HepG2 (cell line): ENCODE measurements around the gene CLDN10. TPM values are rescaled to one million over a fixed set of nuclear protein-coding genes. Genes with fewer than 3 reads are reported as not detected.

Source experiments
- ATAC-seq: fragments of 200-7000 bp; cut with Tn5 transposase; 3 replicates; pipeline ENCODE4 v1.9.1; 2020; ENCODE audit warnings: mild to moderate bottlenecking, moderate library complexity
- BruUV-seq: library from RNA; stranded (reverse); fragments of 400-500 nt; replicated peaks from 2 replicates; lab custom pipeline; 2021; lab: Mats Ljungman, UMichigan
- CTCF ChIA-PET: fragments of 300-600 bp; formaldehyde crosslinking; extraction: SDS; loops from one replicate; lab custom pipeline; 2021; ENCODE audit warnings: low total read pairs, inconsistent platforms, low intra/inter-chr PET ratio; lab: Yijun Ruan, JAX
- POLR2A ChIA-PET: fragments of 350-600 bp; sonication (Branson Sonifier 250); formaldehyde crosslinking; loops from one replicate; lab custom pipeline; 2020; ENCODE audit warnings: antibody characterized with exemption, inconsistent platforms; lab: Yijun Ruan, JAX
- DNase-seq: peaks from one replicate; pipeline ENCODE4 v3.0.0-alpha.2; 2015; ENCODE audit warnings: low spot score
- FAIRE-seq: peaks from 3 replicates; lab custom pipeline; 2011; peaks lifted over from hg19 to GRCh38; lab: Jason Lieb, UNC
- H2AFZ ChIP-seq: one replicate; pipeline ENCODE4 v1.6.1; 2011; ENCODE audit warnings: low read length, inconsistent platforms
- H3K27ac ChIP-seq: fragments of 300-600 bp; 3 replicates; pipeline ENCODE4 v1.8.0; 2011; ENCODE audit warnings: mixed run types, mild to moderate bottlenecking, mixed read lengths, low read length, inconsistent platforms; ENCODE audit not compliant: insufficient read depth; ENCODE audit errors: extremely low read length
- H3K27me3 ChIP-seq, 2 experiments: fragments of 200-600 bp in 1 of 2; 2 replicates in 1 of 2; 3 replicates in 1 of 2; pipeline versions ENCODE4 v1.6.0 to v1.8.0; 2011; ENCODE audit warnings: low read length in 2 of 2, mild to moderate bottlenecking in 2 of 2, moderate library complexity in 2 of 2, inconsistent platforms in 1 of 2; ENCODE audit not compliant: insufficient read depth in 2 of 2, control insufficient read depth in 1 of 2
- H3K36me3 ChIP-seq, 2 experiments: fragments of 200-600 bp in 1 of 2; replicated peaks in 1 of 2; 2 replicates in 1 of 2; 3 replicates in 1 of 2; pipeline versions ENCODE4 v1.5.1 to v1.8.0; 2011; ENCODE audit warnings: low read length in 2 of 2, inconsistent platforms in 1 of 2; ENCODE audit not compliant: insufficient read depth in 2 of 2, control insufficient read depth in 1 of 2
- H3K4me1 ChIP-seq: 2 replicates; pipeline ENCODE4 v1.5.1; 2012; ENCODE audit warnings: low read length, inconsistent platforms; ENCODE audit not compliant: insufficient read depth
- H3K4me2 ChIP-seq: 2 replicates; pipeline ENCODE4 v1.6.0; 2011; ENCODE audit warnings: low read depth, low read length, inconsistent platforms
- H3K4me3 ChIP-seq, 3 experiments: fragments of 200-600 bp in 1 of 3; sonication (generic), shearing (Covaris generic) in 1 of 3; replicated peaks in 1 of 3; 2 replicates each; pipeline ENCODE4 v1.5.1; 2011 to 2016; ENCODE audit warnings: low read length in 3 of 3, inconsistent platforms in 2 of 3, low read depth in 2 of 3, mild to moderate bottlenecking in 2 of 3, control low read depth in 1 of 3, mixed read lengths in 1 of 3; ENCODE audit not compliant: insufficient read depth in 1 of 3
- H3K79me2 ChIP-seq: one replicate; pipeline ENCODE4 v1.6.1; 2011; ENCODE audit warnings: low read length, inconsistent platforms; ENCODE audit not compliant: insufficient read depth
- H3K9ac ChIP-seq: 2 replicates; pipeline ENCODE4 v1.6.0; 2011; ENCODE audit warnings: mild to moderate bottlenecking, low read depth, low read length, inconsistent platforms; ENCODE audit not compliant: insufficient read depth
- H3K9me3 ChIP-seq: 2 replicates; pipeline ENCODE4 v1.5.1; 2012; ENCODE audit warnings: mild to moderate bottlenecking, low read length
- H4K20me1 ChIP-seq: 2 replicates; pipeline ENCODE4 v1.6.0; 2011; ENCODE audit warnings: inconsistent platforms, mild to moderate bottlenecking, low read length, moderate library complexity; ENCODE audit not compliant: insufficient read depth
- CEBPB ChIP-seq: IDR thresholded peaks from 2 replicates; pipeline ENCODE4 v1.6.1; 2011; ENCODE audit warnings: low read depth, low read length, improper control_type of control experiment, borderline replicate concordance
- CEBPG ChIP-seq: IDR thresholded peaks from 2 replicates; pipeline ENCODE4 v1.6.1; 2016
- FOXA3 ChIP-seq: IDR thresholded peaks from 2 replicates; pipeline ENCODE4 v1.6.1; 2016; ENCODE audit warnings: missing genetic modification reagents, missing compliant biosample characterization
- GABPA ChIP-seq, 2 experiments: IDR thresholded peaks; 2 replicates each; pipeline ENCODE4 v1.6.1; 2011 to 2016; ENCODE audit warnings: low read depth in 2 of 2, low read length in 1 of 2, missing biosample characterization in 1 of 2, missing genetic modification characterization in 1 of 2
- NCOA1 ChIP-seq: sonication (generic); formaldehyde crosslinking; IDR thresholded peaks from 2 replicates; pipeline ENCODE4 v1.9.0; 2021; ENCODE audit warnings: missing genetic modification reagents
- POGZ ChIP-seq: sonication (generic); formaldehyde crosslinking; IDR thresholded peaks from 2 replicates; pipeline ENCODE4 v1.4.0; 2020; ENCODE audit warnings: mild to moderate bottlenecking, missing genetic modification reagents
- SAP130 ChIP-seq: IDR thresholded peaks from 2 replicates; pipeline ENCODE4 v1.6.1; 2016; ENCODE audit warnings: low read depth
- ZC3H13 ChIP-seq: sonication (generic); formaldehyde crosslinking; IDR thresholded peaks from 2 replicates; pipeline ENCODE4 v1.8.1; 2023; ENCODE audit warnings: mild to moderate bottlenecking, missing genetic modification reagents, moderate library complexity
- ZFP1 ChIP-seq: IDR thresholded peaks from 2 replicates; pipeline ENCODE4 v1.6.1; 2016
- ZNF235 ChIP-seq: sonication (generic); formaldehyde crosslinking; IDR thresholded peaks from 2 replicates; pipeline ENCODE4 v1.8.1; 2023; ENCODE audit warnings: mild to moderate bottlenecking, missing genetic modification reagents, borderline replicate concordance
- ZNF30 ChIP-seq: sonication (generic); formaldehyde crosslinking; IDR thresholded peaks from 2 replicates; pipeline ENCODE4 v1.5.0; 2020; ENCODE audit warnings: mild to moderate bottlenecking, missing genetic modification reagents
- ZNF441 ChIP-seq: sonication (generic); formaldehyde crosslinking; IDR thresholded peaks from 2 replicates; pipeline ENCODE4 v1.7.0; 2021; ENCODE audit warnings: missing genetic modification reagents, borderline replicate concordance
- ZNF556 ChIP-seq: sonication (generic); formaldehyde crosslinking; IDR thresholded peaks from 2 replicates; pipeline ENCODE4 v1.4.0; 2020; ENCODE audit warnings: mild to moderate bottlenecking, missing genetic modification reagents, borderline replicate concordance
- ZNF644 ChIP-seq: IDR thresholded peaks from 2 replicates; pipeline ENCODE4 v1.6.1; 2016; ENCODE audit warnings: low read depth
- WGBS: methylation state at CpG from one replicate; pipeline ENCODE4 v1.1.6; 2017; ENCODE audit warnings: low lambda C conversion rate; 5-methylcytosine and 5-hydroxymethylcytosine counted together
- in situ Hi-C: cut with HindIII; loops from 2 replicates; pipeline ENCODE4 v1.10.0; 2017; ENCODE audit warnings: low pct_unique_long_range_greater_than_20kb; ENCODE audit not compliant: extremely low pct_ligation_motif_present
- intact Hi-C: fragments of 100-400 bp; cut with micrococcal nuclease; formaldehyde crosslinking; loops from one replicate; pipeline ENCODE4 v1.10.0; 2022; ENCODE audit not compliant: unreplicated experiment
- polyA plus RNA-seq, 8 experiments: library from polyadenylated mRNA; depleted of rRNA in 3 of 8; stranded (reverse) in 7 of 8; unstranded in 1 of 8; fragments of >200 nt; fragmentation: Illumina TruSeq in 4 of 8; extraction: Trizol in 4 of 8; gene quantifications; 2 replicates each; pipeline versions ENCODE4 v1.2.1 to v1.2.3, GENCODE V29; 2011 to 2016; ENCODE audit warnings: low read depth in 4 of 8, missing spikeins in 1 of 8, mixed read lengths in 1 of 8; ENCODE audit not compliant: insufficient read depth in 1 of 8
- total RNA-seq, 5 experiments: library from RNA; depleted of rRNA; stranded (reverse); fragments of >200 nt; fragmentation: Illumina TruSeq; extraction: Trizol; gene quantifications; 2 replicates each; pipeline ENCODE4 v1.2.3, GENCODE V29; 2016; ENCODE audit warnings: low read depth in 1 of 5
- TF ChIP-seq, protein P1 (sequence below): IDR thresholded peaks from 2 replicates; pipeline ENCODE4 v1.6.1; 2012; ENCODE audit warnings: inconsistent platforms
- TF ChIP-seq, protein P2 (sequence below): sonication (generic); formaldehyde crosslinking; conservative IDR thresholded peaks from 2 replicates; pipeline ENCODE4 v1.4.0; 2020; ENCODE audit warnings: mild to moderate bottlenecking, missing genetic modification reagents, moderate library complexity

Gene CLDN10
- total and polyA plus RNA-seq, 2 of the 13 experiments (the other 11 are each of a cell fraction or from before 2014, with no cell fraction given), result not detected

DNA sequence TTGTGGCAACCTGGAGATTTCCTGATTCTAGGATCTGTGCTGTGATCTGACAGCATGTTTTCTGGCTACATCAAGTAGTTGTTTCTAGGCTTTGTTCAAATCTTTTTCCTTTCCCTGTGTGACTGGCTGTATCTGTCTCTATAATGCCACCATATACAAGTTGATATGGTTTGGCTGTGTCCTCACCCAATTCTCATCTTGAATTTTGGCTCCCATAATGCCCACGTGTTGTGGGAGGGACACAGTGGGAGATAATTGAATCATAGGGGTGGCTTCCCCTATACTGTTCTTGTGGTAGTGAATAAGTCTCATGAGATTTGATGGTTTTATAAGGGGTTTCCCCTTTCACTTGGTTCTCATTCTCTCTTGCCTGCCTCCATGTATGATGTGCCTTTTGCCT, 24.6 kb upstream of the CLDN10 start:
- no peak for FAIRE-seq
- no peak overlapping the region for H3K4me3 ChIP-seq
- no peaks in the 10 kb centered on the region for H3K79me2 ChIP-seq
- H4K20me1 ChIP-seq, result no peaks in the 10 kb centered on the region
- H2AFZ ChIP-seq, result no peak overlapping the region
- no peak for DNase-seq
- H3K9me3 ChIP-seq, result no peaks in the 10 kb centered on the region
- peaks cover 7% of the 10 kb centered on the region; the same call in 1 of the 2 replicates for H3K4me1 ChIP-seq
- no peak overlapping the region for H3K27ac ChIP-seq
- CTCF ChIA-PET, result no interaction called here
- POLR2A ChIA-PET, result no interaction called here
- no peaks in the 10 kb centered on the region for H3K36me3 ChIP-seq
- H3K4me2 ChIP-seq, result no peak overlapping the region
- intact Hi-C loops, result loop anchor here (5.0 kb wide), 1 partner anchor 1929 kb away; no protein-coding TSS in a partner anchor
- in situ Hi-C loops, result no loop called here
- H3K9ac ChIP-seq, result no peak overlapping the region
- H3K27me3 ChIP-seq, result no peaks in the 10 kb centered on the region; a peak in 1 of 5 replicates
- no peak for TF ChIP-seq ZNF556
- no peak for TF ChIP-seq ZNF441 (CRISPR knock-in tag)
- TF ChIP-seq, protein P1, sequence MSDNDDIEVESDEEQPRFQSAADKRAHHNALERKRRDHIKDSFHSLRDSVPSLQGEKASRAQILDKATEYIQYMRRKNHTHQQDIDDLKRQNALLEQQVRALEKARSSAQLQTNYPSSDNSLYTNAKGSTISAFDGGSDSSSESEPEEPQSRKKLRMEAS, result no peak
- TF ChIP-seq, all 625 proteins: peak for 0
- BruUV-seq, result no TSS peak
- ATAC-seq, result no peak
- 15% methylated on average over 1 of the region's 1 CpG for WGBS

DNA sequence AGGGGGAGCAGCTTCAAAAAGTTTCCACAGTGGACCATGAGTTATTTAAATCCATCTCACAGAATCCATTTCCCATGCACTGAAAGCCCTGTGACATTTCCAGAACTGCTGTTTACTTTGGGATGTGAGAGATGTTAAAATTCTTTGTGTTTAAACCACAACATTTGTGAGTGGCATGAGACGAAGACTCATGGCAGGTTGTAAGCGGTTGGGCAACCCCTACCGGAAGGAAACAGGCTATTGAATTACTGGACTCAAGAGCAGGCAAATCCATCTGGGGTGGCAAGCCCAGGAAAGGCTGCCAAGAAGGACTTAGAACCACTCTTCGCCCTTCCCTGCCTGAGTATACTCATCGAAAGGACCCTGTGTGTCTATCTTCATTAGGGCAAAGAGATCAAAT, 22.3 kb upstream of the CLDN10 start:
- H3K9me3 ChIP-seq, result no peaks in the 10 kb centered on the region
- 0 out of 2 replicates have a peak overlapping the region, but pooled peaks have one; percentile 3 for H3K4me2 ChIP-seq
- H3K79me2 ChIP-seq, result no peaks in the 10 kb centered on the region
- peaks cover 22% of the 10 kb centered on the region for H3K4me1 ChIP-seq
- no peaks in the 10 kb centered on the region for H3K36me3 ChIP-seq
- BruUV-seq, result no TSS peak
- CTCF ChIA-PET, result no interaction called here
- H3K9ac ChIP-seq, result no peak overlapping the region
- H3K27ac ChIP-seq, result no peak overlapping the region
- H3K4me3 ChIP-seq, result no peak overlapping the region
- no peak overlapping the region for H2AFZ ChIP-seq
- 15% methylated on average over 5 of the region's 5 CpGs for WGBS
- intact Hi-C loops, result no loop called here
- POLR2A ChIA-PET, result no interaction called here
- in situ Hi-C loops, result no loop called here
- no peak for FAIRE-seq
- no peaks in the 10 kb centered on the region for H4K20me1 ChIP-seq
- DNase-seq, result peak; percentile 38
- no peaks in the 10 kb centered on the region for H3K27me3 ChIP-seq
- ATAC-seq, result peak; percentile 41; the same call in 2 of the 3 replicates
- TF ChIP-seq GABPA (IDR thresholded peaks at IDR 0.05; ENCODE audit: low read depth, low read length) (no peak), GABPA (CRISPR knock-in tag; IDR thresholded peaks at IDR 0.05; ENCODE audit: low read depth) (0 out of 2 replicates have a peak, but pooled peaks have one; percentile 28), ZFP1 (no peak), POGZ (no peak), CEBPB (peak; percentile 53; the same call in 1 of the 2 replicates), ZNF235 (CRISPR knock-in tag) (no peak), NCOA1 (no peak), ZNF30 (CRISPR knock-in tag) (no peak), SAP130 (peak; percentile 33; the same call in 1 of the 2 replicates), ZNF644 (CRISPR knock-in tag) (0 out of 2 replicates have a peak, but pooled peaks have one; percentile 39), ZC3H13 (CRISPR knock-in tag) (no peak), CEBPG (CRISPR knock-in tag) (peak; percentile 55; the same call in 1 of the 2 replicates), FOXA3 (CRISPR knock-in tag) (peak; percentile 45)
- TF ChIP-seq, protein P2, sequence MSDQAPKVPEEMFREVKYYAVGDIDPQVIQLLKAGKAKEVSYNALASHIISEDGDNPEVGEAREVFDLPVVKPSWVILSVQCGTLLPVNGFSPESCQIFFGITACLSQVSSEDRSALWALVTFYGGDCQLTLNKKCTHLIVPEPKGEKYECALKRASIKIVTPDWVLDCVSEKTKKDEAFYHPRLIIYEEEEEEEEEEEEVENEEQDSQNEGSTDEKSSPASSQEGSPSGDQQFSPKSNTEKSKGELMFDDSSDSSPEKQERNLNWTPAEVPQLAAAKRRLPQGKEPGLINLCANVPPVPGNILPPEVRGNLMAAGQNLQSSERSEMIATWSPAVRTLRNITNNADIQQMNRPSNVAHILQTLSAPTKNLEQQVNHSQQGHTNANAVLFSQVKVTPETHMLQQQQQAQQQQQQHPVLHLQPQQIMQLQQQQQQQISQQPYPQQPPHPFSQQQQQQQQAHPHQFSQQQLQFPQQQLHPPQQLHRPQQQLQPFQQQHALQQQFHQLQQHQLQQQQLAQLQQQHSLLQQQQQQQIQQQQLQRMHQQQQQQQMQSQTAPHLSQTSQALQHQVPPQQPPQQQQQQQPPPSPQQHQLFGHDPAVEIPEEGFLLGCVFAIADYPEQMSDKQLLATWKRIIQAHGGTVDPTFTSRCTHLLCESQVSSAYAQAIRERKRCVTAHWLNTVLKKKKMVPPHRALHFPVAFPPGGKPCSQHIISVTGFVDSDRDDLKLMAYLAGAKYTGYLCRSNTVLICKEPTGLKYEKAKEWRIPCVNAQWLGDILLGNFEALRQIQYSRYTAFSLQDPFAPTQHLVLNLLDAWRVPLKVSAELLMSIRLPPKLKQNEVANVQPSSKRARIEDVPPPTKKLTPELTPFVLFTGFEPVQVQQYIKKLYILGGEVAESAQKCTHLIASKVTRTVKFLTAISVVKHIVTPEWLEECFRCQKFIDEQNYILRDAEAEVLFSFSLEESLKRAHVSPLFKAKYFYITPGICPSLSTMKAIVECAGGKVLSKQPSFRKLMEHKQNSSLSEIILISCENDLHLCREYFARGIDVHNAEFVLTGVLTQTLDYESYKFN (CRISPR knock-in tag), result no peak
